ENCODE measurements around the gene PRKD1.

Gene PRKD1

GRCh38 chr14:29763342-29763858 lies 164.2 kb downstream of the PRKD1 start:
- ChIA-PET POLR2A (no interaction called here), CTCF (no interaction called here)
- no peak for DNase-seq (ENCODE audit: extremely low spot score)
- no peak for TF ChIP-seq PKNOX1 (IDR thresholded peaks at IDR 0.05)

GRCh38 chr14:29759521-29760340 lies 167.9 kb downstream of the PRKD1 start:
- CTCF ChIA-PET = no interaction called here
- no peak for TF ChIP-seq CTBP1 (IDR thresholded peaks at IDR 0.05; ENCODE audit: borderline replicate concordance)
- no peak for TF ChIP-seq FOXM1 (IDR thresholded peaks at IDR 0.05; ENCODE audit: borderline replicate concordance)
- TF ChIP-seq HDGF (IDR thresholded peaks at IDR 0.05; ENCODE audit: borderline replicate concordance) = no peak
- no peak for TF ChIP-seq FOXK2 (IDR thresholded peaks at IDR 0.05)
- no peak for TF ChIP-seq SP1 (IDR thresholded peaks at IDR 0.05)
- no peak for TF ChIP-seq L3MBTL2 (conservative IDR thresholded peaks at IDR 0.05)
- TF ChIP-seq FOXA1 (IDR thresholded peaks at IDR 0.05) = no peak
- no peak for TF ChIP-seq PKNOX1 (IDR thresholded peaks at IDR 0.05)
- no peak for TF ChIP-seq LEF1 (IDR thresholded peaks at IDR 0.05; ENCODE audit: borderline replicate concordance)
- TF ChIP-seq TARDBP (IDR thresholded peaks at IDR 0.05) = no peak
- no peak for TF ChIP-seq BHLHE40 (IDR thresholded peaks at IDR 0.05; ENCODE audit: borderline replicate concordance)
- no peak for TF ChIP-seq ARNT (IDR thresholded peaks at IDR 0.05)
- TF ChIP-seq NFRKB (IDR thresholded peaks at IDR 0.05) = no peak
- TF ChIP-seq ELF4 (IDR thresholded peaks at IDR 0.05) = no peak
- no peak for TF ChIP-seq SUZ12 (IDR thresholded peaks at IDR 0.05)
- no peak for TF ChIP-seq ZNF384 (IDR thresholded peaks at IDR 0.05)
- POLR2A ChIA-PET = no interaction called here
- DNase-seq (ENCODE audit: extremely low spot score) = no peak

GRCh38 chr14:29757711-29758233 lies 169.9 kb downstream of the PRKD1 start:
- ChIA-PET CTCF (no interaction called here), POLR2A (no interaction called here)
- no peak for TF ChIP-seq CTBP1 (IDR thresholded peaks at IDR 0.05; ENCODE audit: borderline replicate concordance)
- no peak for DNase-seq (ENCODE audit: extremely low spot score)

- CTCF ChIA-PET = no interaction called here
- DNase-seq (ENCODE audit: extremely low spot score) = no peak
- POLR2A ChIA-PET = no interaction called here
- TF ChIP-seq HDGF (IDR thresholded peaks at IDR 0.05; ENCODE audit: borderline replicate concordance) (no peak), TARDBP (IDR thresholded peaks at IDR 0.05) (no peak), PKNOX1 (IDR thresholded peaks at IDR 0.05) (no peak), ELF4 (IDR thresholded peaks at IDR 0.05) (no peak), ARNT (IDR thresholded peaks at IDR 0.05) (no peak), LEF1 (IDR thresholded peaks at IDR 0.05; ENCODE audit: borderline replicate concordance) (no peak), SUZ12 (IDR thresholded peaks at IDR 0.05) (no peak), FOXA1 (IDR thresholded peaks at IDR 0.05) (no peak), FOXK2 (IDR thresholded peaks at IDR 0.05) (no peak), L3MBTL2 (conservative IDR thresholded peaks at IDR 0.05) (no peak), CTBP1 (IDR thresholded peaks at IDR 0.05; ENCODE audit: borderline replicate concordance) (no peak), BHLHE40 (IDR thresholded peaks at IDR 0.05; ENCODE audit: borderline replicate concordance) (no peak), ZNF384 (IDR thresholded peaks at IDR 0.05) (no peak), FOXM1 (IDR thresholded peaks at IDR 0.05; ENCODE audit: borderline replicate concordance) (no peak), SP1 (IDR thresholded peaks at IDR 0.05) (no peak), NFRKB (IDR thresholded peaks at IDR 0.05) (no peak)
Measured at GRCh38 chr14:29757188-29757680, 170.4 kb downstream of the PRKD1 start.

- ChIA-PET CTCF (no interaction called here), POLR2A (no interaction called here)
- DNase-seq (ENCODE audit: extremely low spot score) = no peak
- TF ChIP-seq PKNOX1 (IDR thresholded peaks at IDR 0.05) (no peak), ZNF384 (IDR thresholded peaks at IDR 0.05) (no peak), ELF4 (IDR thresholded peaks at IDR 0.05) (no peak), TARDBP (IDR thresholded peaks at IDR 0.05) (no peak), NFRKB (IDR thresholded peaks at IDR 0.05) (no peak), L3MBTL2 (conservative IDR thresholded peaks at IDR 0.05) (no peak), FOXM1 (IDR thresholded peaks at IDR 0.05; ENCODE audit: borderline replicate concordance) (no peak), LEF1 (IDR thresholded peaks at IDR 0.05; ENCODE audit: borderline replicate concordance) (no peak), SUZ12 (IDR thresholded peaks at IDR 0.05) (no peak), BHLHE40 (IDR thresholded peaks at IDR 0.05; ENCODE audit: borderline replicate concordance) (no peak), FOXK2 (IDR thresholded peaks at IDR 0.05) (no peak), SP1 (IDR thresholded peaks at IDR 0.05) (no peak), HDGF (IDR thresholded peaks at IDR 0.05; ENCODE audit: borderline replicate concordance) (no peak), CTBP1 (IDR thresholded peaks at IDR 0.05; ENCODE audit: borderline replicate concordance) (no peak), FOXA1 (IDR thresholded peaks at IDR 0.05) (no peak), ARNT (IDR thresholded peaks at IDR 0.05) (no peak)
Measured at GRCh38 chr14:29756019-29756385, 171.6 kb downstream of the PRKD1 start.

Measured in HEK293T (cell line).